Measurements from ENCODE around the gene ABCA3.

The ABCA3 gene

GRCh38 chr16:2233872-2234812 is 106.4 kb downstream of the ABCA3 start:
- peak; percentile 95 for DNase-seq

- DNase-seq: no peak
Observed at GRCh38 chr16:2233046-2233775, 107.3 kb downstream of the ABCA3 start.

GRCh38 chr16:2232094-2232990 is 108.2 kb downstream of the ABCA3 start:
- DNase-seq: no peak

GRCh38 chr16:2231016-2231931 is 109.3 kb downstream of the ABCA3 start:
- DNase-seq: peak; percentile 51

- DNase-seq: no peak
Observed at GRCh38 chr16:2230376-2230775, 110.2 kb downstream of the ABCA3 start.

GRCh38 chr16:2229632-2230250 is 110.8 kb downstream of the ABCA3 start:
- no peak for DNase-seq

- no peak for DNase-seq
Observed at GRCh38 chr16:2229091-2229490, 111.4 kb downstream of the ABCA3 start.

- no peak for DNase-seq
Observed at GRCh38 chr16:2228161-2228824, 112.2 kb downstream of the ABCA3 start.

GRCh38 chr16:2226918-2227317 is 113.6 kb downstream of the ABCA3 start:
- DNase-seq: no peak

- no peak for DNase-seq
Observed at GRCh38 chr16:2226245-2226793, 114.2 kb downstream of the ABCA3 start.

All from NCI-H2029 (cell line).